C4-2B (cell line): Measurements from ENCODE around the gene TNK2.
"Not testable (repeated sequence)": the region's sequence is repeated elsewhere in the genome, so short reads cannot be mapped to it uniquely, and the experiment has no call there.

Experiments
- ZFX ChIP-seq: fragments of 450-650 bp; IDR thresholded peaks from 2 replicates; pipeline ENCODE4 v1.6.1; 2017
- TF ChIP-seq, protein P1 (sequence below): fragments of 450-650 bp; conservative IDR thresholded peaks from 2 replicates; pipeline ENCODE4 v1.5.1; 2017; ENCODE audit warnings: mild to moderate bottlenecking

DNA sequence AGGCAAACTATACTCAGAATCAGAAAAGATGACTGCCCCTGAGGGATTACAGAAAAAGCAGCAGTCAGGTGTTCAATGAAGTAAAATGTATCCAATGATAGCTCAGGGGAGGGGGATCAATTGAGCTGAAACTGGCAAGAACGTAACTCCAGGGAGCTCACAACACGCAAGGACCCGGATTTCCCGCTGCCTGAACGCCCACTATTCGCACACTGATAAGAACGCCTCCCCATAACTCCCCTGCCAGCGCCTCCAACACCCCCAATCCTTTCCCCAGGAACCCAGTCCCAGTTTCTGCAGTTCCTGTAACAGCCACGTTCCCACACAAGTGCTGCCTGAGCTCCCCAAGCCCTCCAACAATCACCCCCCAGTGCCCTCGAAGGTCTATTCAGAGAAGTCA is 44.2 kb upstream of the TNK2 start:
- TF ChIP-seq, protein P1, sequence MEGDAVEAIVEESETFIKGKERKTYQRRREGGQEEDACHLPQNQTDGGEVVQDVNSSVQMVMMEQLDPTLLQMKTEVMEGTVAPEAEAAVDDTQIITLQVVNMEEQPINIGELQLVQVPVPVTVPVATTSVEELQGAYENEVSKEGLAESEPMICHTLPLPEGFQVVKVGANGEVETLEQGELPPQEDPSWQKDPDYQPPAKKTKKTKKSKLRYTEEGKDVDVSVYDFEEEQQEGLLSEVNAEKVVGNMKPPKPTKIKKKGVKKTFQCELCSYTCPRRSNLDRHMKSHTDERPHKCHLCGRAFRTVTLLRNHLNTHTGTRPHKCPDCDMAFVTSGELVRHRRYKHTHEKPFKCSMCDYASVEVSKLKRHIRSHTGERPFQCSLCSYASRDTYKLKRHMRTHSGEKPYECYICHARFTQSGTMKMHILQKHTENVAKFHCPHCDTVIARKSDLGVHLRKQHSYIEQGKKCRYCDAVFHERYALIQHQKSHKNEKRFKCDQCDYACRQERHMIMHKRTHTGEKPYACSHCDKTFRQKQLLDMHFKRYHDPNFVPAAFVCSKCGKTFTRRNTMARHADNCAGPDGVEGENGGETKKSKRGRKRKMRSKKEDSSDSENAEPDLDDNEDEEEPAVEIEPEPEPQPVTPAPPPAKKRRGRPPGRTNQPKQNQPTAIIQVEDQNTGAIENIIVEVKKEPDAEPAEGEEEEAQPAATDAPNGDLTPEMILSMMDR, result not testable (repeated sequence)
- TF ChIP-seq ZFX, result not testable (repeated sequence)
